ENCODE measurements around the gene SYNE1. TPM values are rescaled to one million over a fixed set of nuclear protein-coding genes. Genes with fewer than 3 reads are reported as not detected.
"Not testable (repeated sequence)": the region's sequence is repeated elsewhere in the genome, so short reads cannot be mapped to it uniquely, and the experiment has no call there.

SYNE1 gene
- total RNA-seq, 4 donors from 2014 or later: 411 to 622 (median 490) TPM

GRCh38 chr6:152630832-152631231 is 6.3 kb downstream of the SYNE1 start:
- no peak overlapping the region for H3K27ac ChIP-seq
- DNase-seq: no peak
- intact Hi-C loops (cut with DNase I): no loop called here
- WGBS, 2 donors: 92 to 93% methylated on average over 1 of the region's 1 CpG
- no peak overlapping the region for H3K4me3 ChIP-seq (replicated peaks in 1 of 3)
- H3K36me3 ChIP-seq: no peaks in the 10 kb centered on the region
- no peaks in the 10 kb centered on the region for H3K4me1 ChIP-seq
- TF ChIP-seq POLR2A (IDR thresholded peaks at IDR 0.05) (no peak), CTCF (IDR thresholded peaks at IDR 0.05) (no peak)
- H3K9me3 ChIP-seq: no peaks in the 10 kb centered on the region
- H3K27me3 ChIP-seq: no peaks in the 10 kb centered on the region

- 81 to 89% methylated on average over 2 of the region's 2 CpGs for WGBS, 2 donors
- TF ChIP-seq POLR2A (IDR thresholded peaks at IDR 0.05) (no peak), CTCF (IDR thresholded peaks at IDR 0.05) (no peak)
- intact Hi-C loops (cut with DNase I): no loop called here
These were observed 11.9 kb downstream of the SYNE1 start for GRCh38 chr6:152625213-152625612.

GRCh38 chr6:152614776-152615175 is 22.4 kb downstream of the SYNE1 start:
- H3K36me3 ChIP-seq; H3K27ac ChIP-seq; DNase-seq; H3K4me3 ChIP-seq (replicated peaks in 1 of 3); H3K4me1 ChIP-seq; H3K9me3 ChIP-seq; intact Hi-C loops (cut with DNase I); H3K27me3 ChIP-seq: not testable (repeated sequence)
- 93% methylated on average over 3 of the region's 3 CpGs for WGBS, 2 donors

More at GRCh38 chr6:152625213-152625612, 11.9 kb downstream of the SYNE1 start:
- no peaks in the 10 kb centered on the region for H3K27me3 ChIP-seq
- H3K36me3 ChIP-seq: no peaks in the 10 kb centered on the region
- H3K27ac ChIP-seq: no peak overlapping the region
- H3K4me3 ChIP-seq (replicated peaks in 1 of 3): no peak overlapping the region
- DNase-seq: no peak
- no peaks in the 10 kb centered on the region for H3K4me1 ChIP-seq
- no peaks in the 10 kb centered on the region for H3K9me3 ChIP-seq

- no peak for TF ChIP-seq CTCF (IDR thresholded peaks at IDR 0.05)
- no peak for TF ChIP-seq POLR2A (IDR thresholded peaks at IDR 0.05)
- WGBS, 2 donors: 72 to 81% methylated on average over 9 to 10 of the region's 10 CpGs
- Histone ChIP-seq H3K9me3 (no peaks in the 10 kb centered on the region), H3K36me3 (no peaks in the 10 kb centered on the region), H3K27ac (no peak overlapping the region), H3K27me3 (no peaks in the 10 kb centered on the region), H3K4me1 (no peaks in the 10 kb centered on the region), H3K4me3 (replicated peaks in 1 of 3) (no peak overlapping the region)
- DNase-seq: no peak
- intact Hi-C loops (cut with DNase I): no loop called here
These were observed 28.0 kb downstream of the SYNE1 start for GRCh38 chr6:152609125-152609670.

GRCh38 chr6:152605941-152606340 is 31.2 kb downstream of the SYNE1 start:
- Histone ChIP-seq H3K4me3 (replicated peaks in 1 of 3) (no peak overlapping the region), H3K9me3 (no peaks in the 10 kb centered on the region), H3K36me3 (no peaks in the 10 kb centered on the region), H3K4me1 (no peaks in the 10 kb centered on the region), H3K27ac (no peak overlapping the region), H3K27me3 (no peaks in the 10 kb centered on the region)
- no peak for TF ChIP-seq POLR2A (IDR thresholded peaks at IDR 0.05)
- no peak for TF ChIP-seq CTCF (IDR thresholded peaks at IDR 0.05)
- DNase-seq: no peak
- intact Hi-C loops (cut with DNase I): no loop called here
- WGBS, 2 donors: 87 to 100% methylated on average over 2 of the region's 2 CpGs

- Histone ChIP-seq H3K4me1 (no peaks in the 10 kb centered on the region), H3K9me3 (no peaks in the 10 kb centered on the region), H3K27me3 (no peaks in the 10 kb centered on the region), H3K4me3 (replicated peaks in 1 of 3) (no peak overlapping the region), H3K36me3 (no peaks in the 10 kb centered on the region), H3K27ac (no peak overlapping the region)
- WGBS, 2 donors: 73 to 93% methylated on average over 1 of the region's 1 CpG
- no peak for DNase-seq
- intact Hi-C loops (cut with DNase I): no loop called here
- TF ChIP-seq POLR2A (IDR thresholded peaks at IDR 0.05): no peak
- TF ChIP-seq CTCF (IDR thresholded peaks at IDR 0.05): no peak
These were observed 31.8 kb downstream of the SYNE1 start for GRCh38 chr6:152605342-152605741.
